ENCODE results near the gene DNAJC7.
A peak's percentile ranks its signal among the peaks of the same experiment; 100 is the strongest.

Gene DNAJC7

GRCh38 chr17:41967921-41968578 is 49.2 kb downstream of the DNAJC7 start:
- peak; percentile 32; the same call in 1 of the 2 replicates for TF ChIP-seq POLR2AphosphoS5 (IDR thresholded peaks at IDR 0.05; ENCODE audit: low read depth)
- TF ChIP-seq REST (IDR thresholded peaks at IDR 0.05; ENCODE audit: insufficient replicate concordance, low read depth): no peak
- H3K4me3 ChIP-seq (replicated peaks; ENCODE audit: insufficient read depth, low read length): peak overlapping the region; percentile 76
- H3K27me3 ChIP-seq (ENCODE audit: insufficient read depth, poor library complexity, severe bottlenecking): no peaks in the 10 kb centered on the region
- H3K27ac ChIP-seq (replicated peaks): no peak overlapping the region
- no peak for DNase-seq (ENCODE audit: low read depth in 1 of 2, low spot score in 1 of 2)

GRCh38 chr17:41967141-41967920 is 49.9 kb downstream of the DNAJC7 start:
- peak overlapping the region; percentile 79 for H3K27ac ChIP-seq (replicated peaks)
- peak overlapping the region; percentile 76 for H3K4me3 ChIP-seq (replicated peaks; ENCODE audit: insufficient read depth, low read length)
- TF ChIP-seq CTCF (IDR thresholded peaks at IDR 0.05; ENCODE audit: insufficient read depth, low read length) (no peak), REST (IDR thresholded peaks at IDR 0.05; ENCODE audit: insufficient replicate concordance, low read depth) (no peak), GABPA (IDR thresholded peaks at IDR 0.05; ENCODE audit: low read depth) (no peak), POLR2AphosphoS5 (IDR thresholded peaks at IDR 0.05; ENCODE audit: low read depth) (no peak; the same call in 1 of the 2 replicates), SPI1 (IDR thresholded peaks at IDR 0.05; ENCODE audit: borderline replicate concordance, low read depth) (no peak)
- peak in 1 of 2 experiments; percentile 14 for DNase-seq (ENCODE audit: low read depth in 1 of 2, low spot score in 1 of 2)
- H3K27me3 ChIP-seq (ENCODE audit: insufficient read depth, poor library complexity, severe bottlenecking): no peaks in the 10 kb centered on the region

GRCh38 chr17:41966463-41967140 is 50.6 kb downstream of the DNAJC7 start, which contains the start of gene CNP:
Gene CNP, plus strand, starts transcription at chr17:41966795. Its CDS starts 90 bp downstream, at chr17:41966885.
- Histone ChIP-seq H3K4me3 (replicated peaks; ENCODE audit: insufficient read depth, low read length) (peak within 1 kb of the TSS; percentile 76), H3K27me3 (ENCODE audit: insufficient read depth, poor library complexity, severe bottlenecking) (no peaks in the 10 kb centered on the region), H3K27ac (replicated peaks) (peak within 1 kb of the TSS; percentile 79)
- DNase-seq (ENCODE audit: low read depth in 1 of 2, low spot score in 1 of 2): peak; percentile 83 to 84
- TF ChIP-seq REST (IDR thresholded peaks at IDR 0.05; ENCODE audit: insufficient replicate concordance, low read depth) (no peak), POLR2AphosphoS5 (IDR thresholded peaks at IDR 0.05; ENCODE audit: low read depth) (peak; percentile 49)

Data from HL-60 (cell line).